ENCODE results near the gene WDR37.

GRCh38 chr10:1127629-1128028 is 71.4 kb downstream of the WDR37 start:
- TF ChIP-seq CTCF (IDR thresholded peaks at IDR 0.05) (no peak), POLR2A (IDR thresholded peaks at IDR 0.05) (no peak)
